HEK293T (cell line): ENCODE results near the gene NAT16.

Experiments
- FOXA1 ChIP-seq: fragments of 450-650 bp; IDR thresholded peaks from 2 replicates; pipeline ENCODE4 v1.6.1; 2016; ENCODE audit warnings: mild to moderate bottlenecking
- FOXK2 ChIP-seq: fragments of 450-650 bp; IDR thresholded peaks from 2 replicates; pipeline ENCODE4 v1.6.1; 2016; ENCODE audit warnings: mild to moderate bottlenecking
- L3MBTL2 ChIP-seq: fragments of 450-650 bp; conservative IDR thresholded peaks from 2 replicates; pipeline ENCODE4 v1.6.1; 2016; ENCODE audit warnings: mild to moderate bottlenecking
- SP1 ChIP-seq: fragments of 450-650 bp; IDR thresholded peaks from 2 replicates; pipeline ENCODE4 v1.6.1; 2017
- TF ChIP-seq, protein P1 (sequence below): fragments of 450-650 bp; IDR thresholded peaks from 2 replicates; pipeline ENCODE4 v1.6.1; 2016

DNA sequence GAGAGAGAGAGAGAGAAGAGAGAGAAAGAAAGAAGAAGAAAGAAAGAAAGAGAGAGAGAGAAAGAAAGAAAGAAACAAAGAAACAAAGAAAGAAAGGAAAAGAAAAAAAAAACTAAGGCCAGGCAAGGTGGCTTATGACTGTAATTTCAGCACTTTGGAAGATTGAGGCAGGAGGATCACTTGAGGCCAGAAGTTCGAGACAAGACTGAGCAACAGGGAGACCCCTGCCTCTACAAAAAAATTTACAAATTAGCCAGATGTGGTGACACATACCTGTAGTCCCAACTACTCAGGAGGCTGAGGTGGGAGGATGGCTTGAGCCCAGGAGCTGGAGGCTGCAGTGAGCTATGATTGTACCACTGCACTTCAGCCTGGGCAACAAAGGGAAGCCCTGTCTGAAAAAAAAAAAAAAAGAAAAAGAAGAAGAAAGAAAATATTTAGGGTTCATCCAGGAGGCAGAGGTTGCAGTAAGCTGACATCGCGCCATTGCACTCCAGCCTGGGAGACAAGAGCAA lies 50.4 kb downstream of the NAT16 start:
- TF ChIP-seq SP1 (no peak), L3MBTL2 (no peak), FOXK2 (no peak), FOXA1 (no peak)
- TF ChIP-seq, protein P1, sequence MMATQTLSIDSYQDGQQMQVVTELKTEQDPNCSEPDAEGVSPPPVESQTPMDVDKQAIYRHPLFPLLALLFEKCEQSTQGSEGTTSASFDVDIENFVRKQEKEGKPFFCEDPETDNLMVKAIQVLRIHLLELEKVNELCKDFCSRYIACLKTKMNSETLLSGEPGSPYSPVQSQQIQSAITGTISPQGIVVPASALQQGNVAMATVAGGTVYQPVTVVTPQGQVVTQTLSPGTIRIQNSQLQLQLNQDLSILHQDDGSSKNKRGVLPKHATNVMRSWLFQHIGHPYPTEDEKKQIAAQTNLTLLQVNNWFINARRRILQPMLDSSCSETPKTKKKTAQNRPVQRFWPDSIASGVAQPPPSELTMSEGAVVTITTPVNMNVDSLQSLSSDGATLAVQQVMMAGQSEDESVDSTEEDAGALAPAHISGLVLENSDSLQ: no peak
